Pulmonary artery endothelial cell (primary cell): ENCODE data around the gene FAF1. TPM values are rescaled to one million over a fixed set of nuclear protein-coding genes. Genes with fewer than 3 reads are reported as not detected.
"Not testable (repeated sequence)": the region's sequence is repeated elsewhere in the genome, so short reads cannot be mapped to it uniquely, and the experiment has no call there.

ENCODE experiments used
- DNase-seq: peaks from one replicate; pipeline ENCODE4 v3.0.0-alpha.2; 2011; ENCODE audit warnings: low read depth, low spot score
- total RNA-seq: library from RNA; depleted of rRNA; stranded (reverse); fragments of >200 nt; gene quantifications from 2 replicates; pipeline ENCODE4 v1.2.3, GENCODE V29; 2014

FAF1 gene
- total RNA-seq, 1 donor from 2014 or later: 30.6 TPM

GRCh38 chr1:50566405-50566804 is 393.7 kb downstream of the FAF1 start:
- DNase-seq: no peak

GRCh38 chr1:50564417-50564816 is 395.6 kb downstream of the FAF1 start:
- DNase-seq: no peak

GRCh38 chr1:50562106-50562505 is 398.0 kb downstream of the FAF1 start:
- no peak for DNase-seq

- no peak for DNase-seq
Measured at GRCh38 chr1:50559421-50559820, 400.6 kb downstream of the FAF1 start.

GRCh38 chr1:50553921-50554320 is 406.1 kb downstream of the FAF1 start:
- DNase-seq: no peak

GRCh38 chr1:50548243-50548642 is 411.8 kb downstream of the FAF1 start:
- DNase-seq: no peak

GRCh38 chr1:50542362-50542761 is 417.7 kb downstream of the FAF1 start:
- DNase-seq: no peak

- no peak for DNase-seq
Measured at GRCh38 chr1:50538476-50538875, 421.6 kb downstream of the FAF1 start.

GRCh38 chr1:50531601-50532000 is 428.5 kb downstream of the FAF1 start:
- DNase-seq: no peak

GRCh38 chr1:50531027-50531426 is 429.0 kb downstream of the FAF1 start:
- no peak for DNase-seq

- no peak for DNase-seq
Measured at GRCh38 chr1:50529510-50529909, 430.6 kb downstream of the FAF1 start.

GRCh38 chr1:50527987-50528320 is 432.1 kb downstream of the FAF1 start:
- DNase-seq: not testable (repeated sequence)

- DNase-seq: no peak
Measured at GRCh38 chr1:50527249-50527986, 432.6 kb downstream of the FAF1 start.

- no peak for DNase-seq
Measured at GRCh38 chr1:50526431-50526830, 433.6 kb downstream of the FAF1 start.

GRCh38 chr1:50523548-50523947 is 436.5 kb downstream of the FAF1 start:
- no peak for DNase-seq

- DNase-seq: no peak
Measured at GRCh38 chr1:50522691-50523342, 437.2 kb downstream of the FAF1 start.

- DNase-seq: no peak
Measured at GRCh38 chr1:50521703-50522102, 438.4 kb downstream of the FAF1 start.

GRCh38 chr1:50517488-50517887 is 442.6 kb downstream of the FAF1 start:
- no peak for DNase-seq

GRCh38 chr1:50516056-50516455 is 444.0 kb downstream of the FAF1 start:
- no peak for DNase-seq

GRCh38 chr1:50508040-50508586 is 452.0 kb downstream of the FAF1 start:
- DNase-seq: no peak

- DNase-seq: no peak
Measured at GRCh38 chr1:50505427-50505826, 454.6 kb downstream of the FAF1 start.

- DNase-seq: no peak
Measured at GRCh38 chr1:50503515-50503914, 456.6 kb downstream of the FAF1 start.

GRCh38 chr1:50502147-50502546 is 457.9 kb downstream of the FAF1 start:
- DNase-seq: no peak
